ENCODE results near the gene MS4A10. TPM values are rescaled to one million over a fixed set of nuclear protein-coding genes. Genes with fewer than 3 reads are reported as not detected.

Gene MS4A10
- total and polyA plus RNA-seq, 2 of the 8 experiments (the other 6 are each of a cell fraction or from before 2014, with no cell fraction given): not detected

DNA sequence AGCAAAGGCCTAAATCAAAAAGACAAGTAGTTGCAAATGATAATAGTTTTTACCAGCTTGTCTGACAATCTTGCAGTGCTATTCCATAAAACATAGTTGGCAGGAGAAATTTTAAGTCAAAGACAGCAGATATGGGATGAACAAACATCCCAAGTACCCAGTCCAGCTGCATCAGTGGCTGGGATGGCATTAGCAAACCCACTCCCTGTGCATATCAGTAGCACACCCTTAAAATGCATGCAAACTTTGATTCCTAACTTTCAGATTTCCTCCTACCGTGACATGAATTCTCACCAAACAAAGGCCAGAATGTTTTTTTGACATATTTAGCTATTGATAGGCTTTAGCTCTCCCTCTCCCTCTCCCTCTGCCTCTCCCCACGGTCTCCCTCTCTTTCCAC, 29.0 kb downstream of the MS4A10 start:
- H3K23ac ChIP-seq (ENCODE audit: insufficient read length): no peak overlapping the region
- H3K79me2 ChIP-seq (ENCODE audit: control insufficient read depth in 1 of 2, insufficient read depth in 2 of 2, low read length in 2 of 2): no peaks in the 10 kb centered on the region
- H4K91ac ChIP-seq (replicated peaks; ENCODE audit: insufficient read length, low read length): no peak overlapping the region
- no peak overlapping the region for H3K4me2 ChIP-seq (ENCODE audit: insufficient read depth in 1 of 2, low read depth in 2 of 2, low read length in 2 of 2)
- H2BK12ac ChIP-seq (ENCODE audit: low read depth, low read length): no peak overlapping the region
- no peaks in the 10 kb centered on the region for H3K36me3 ChIP-seq (ENCODE audit: control insufficient read depth in 2 of 4, insufficient read depth in 4 of 4, low read length in 3 of 4)
- H3K4me1 ChIP-seq (replicated peaks in 1 of 4; ENCODE audit: control insufficient read depth in 3 of 4, insufficient read depth in 4 of 4, low read length in 3 of 4): no peaks in the 10 kb centered on the region; a peak in 1 of 7 replicates
- no peak overlapping the region for H2BK15ac ChIP-seq (ENCODE audit: low read length)
- POLR2A ChIA-PET (ENCODE audit: partially characterized antibody): no interaction called here
- FAIRE-seq (no peak), DNase-seq (ENCODE audit: low read depth in 1 of 2, low spot score in 2 of 2) (no peak)
- no peaks in the 10 kb centered on the region; the same call in 1 of the 2 replicates for H3K23me2 ChIP-seq (ENCODE audit: low read depth, low read length)
- H3K79me1 ChIP-seq (ENCODE audit: low read depth, low read length): no peaks in the 10 kb centered on the region
- H4K20me1 ChIP-seq (replicated peaks in 1 of 2; ENCODE audit: control insufficient read depth in 1 of 2, insufficient read depth in 2 of 2, low read length in 2 of 2): no peaks in the 10 kb centered on the region
- H3K9ac ChIP-seq (replicated peaks in 1 of 4; ENCODE audit: extremely low read depth in 1 of 4, low read depth in 3 of 4, low read length in 3 of 4): no peak overlapping the region
- CTCF ChIA-PET (ENCODE audit: partially characterized antibody): interaction anchor here (1.6 kb wide), 1 partner anchor 17 kb away, joined by 8 read pairs; no protein-coding TSS in a partner anchor
- H3K18ac ChIP-seq (ENCODE audit: extremely low read depth, low read length): no peak overlapping the region
- H4K8ac ChIP-seq (ENCODE audit: extremely low read depth, insufficient read depth, low read length): no peak overlapping the region
- H3K56ac ChIP-seq (replicated peaks; ENCODE audit: insufficient read length, low read depth, low read length): no peak overlapping the region
- no peak overlapping the region for H3K4ac ChIP-seq (replicated peaks; ENCODE audit: insufficient read length, low read depth, low read length)
- no peak overlapping the region for H2AFZ ChIP-seq (ENCODE audit: low read length)
- H3K4me3 ChIP-seq (ENCODE audit: extremely low read depth in 1 of 4, insufficient read depth in 2 of 4, low read depth in 3 of 4, low read length in 4 of 4): no peak overlapping the region
- H2BK5ac ChIP-seq (ENCODE audit: low read depth, low read length): no peak overlapping the region
- H3K9me3 ChIP-seq (ENCODE audit: insufficient read depth in 2 of 2, low read depth in 1 of 2, low read length in 1 of 2): peaks cover 8 to 9% of the 10 kb centered on the region in 2 experiments; a peak in 3 of 4 replicates
- H2AK5ac ChIP-seq (ENCODE audit: low read depth, low read length): no peak overlapping the region
- H3K27ac ChIP-seq (ENCODE audit: low read depth, low read length): no peak overlapping the region
- H2BK20ac ChIP-seq (ENCODE audit: low read length): no peak overlapping the region
- H3K27me3 ChIP-seq (replicated peaks in 1 of 4; ENCODE audit: control insufficient read depth in 3 of 4, extremely low read depth in 1 of 4, insufficient read depth in 3 of 4, low read length in 3 of 4): no peaks in the 10 kb centered on the region
- H2BK120ac ChIP-seq (replicated peaks; ENCODE audit: low read depth, low read length): no peak overlapping the region
- no peak overlapping the region for H4K5ac ChIP-seq (ENCODE audit: insufficient read length, low read depth, low read length)
- 100% methylated on average over 2 of the region's 2 CpGs; no CpG with 5 or more reads in 1 of the 2 experiments for WGBS, 2 experiments (ENCODE audit: extremely low coverage in 1 of 2, insufficient coverage in 1 of 2, insufficient read length in 1 of 2, insufficient replicate concordance in 2 of 2, low coverage in 1 of 2, low lambda C conversion rate in 2 of 2, missing lambda C conversion rate in 1 of 2)
- no peak overlapping the region for H3K14ac ChIP-seq (ENCODE audit: insufficient read length)

Measured in H1 (cell line).